ENCODE measurements around the gene HLX.

The HLX gene

GRCh38 chr1:220928725-220929300 is 49.6 kb downstream of the HLX start:
- H3K4me1 ChIP-seq (ENCODE audit: low read length) = no peaks in the 10 kb centered on the region
- H3K4me2 ChIP-seq (ENCODE audit: low read depth, low read length) = no peak overlapping the region
- H2AFZ ChIP-seq (ENCODE audit: low read length) = no peak overlapping the region
- H3K79me2 ChIP-seq (ENCODE audit: low read length) = no peaks in the 10 kb centered on the region
- no peaks in the 10 kb centered on the region for H3K9me2 ChIP-seq (replicated peaks; ENCODE audit: insufficient read depth, low read length)
- H3F3A ChIP-seq (ENCODE audit: insufficient read depth, low read length) = no peaks in the 10 kb centered on the region
- H3K27me3 ChIP-seq (replicated peaks; ENCODE audit: insufficient read depth, low read length) = no peaks in the 10 kb centered on the region
- no peaks in the 10 kb centered on the region for H3K9me3 ChIP-seq (replicated peaks; ENCODE audit: insufficient read depth, low read length)
- TF ChIP-seq EZH2phosphoT487 (IDR thresholded peaks at IDR 0.05; ENCODE audit: low read length) (no peak), EZH2 (optimal IDR thresholded peaks at IDR 0.05; ENCODE audit: low read depth, low read length) (no peak), CTCF (IDR thresholded peaks at IDR 0.05; ENCODE audit: low read length) (no peak)
- no peaks in the 10 kb centered on the region for H3K36me3 ChIP-seq (replicated peaks; ENCODE audit: insufficient read depth, low read length)
- no peak overlapping the region for H3K27ac ChIP-seq (ENCODE audit: low read length)
- no peaks in the 10 kb centered on the region for H4K20me1 ChIP-seq (ENCODE audit: insufficient read depth, low read length)
- H3K4me3 ChIP-seq (ENCODE audit: low read length) = no peak overlapping the region
- H3K9ac ChIP-seq (ENCODE audit: low read length) = no peak overlapping the region
- no peak for DNase-seq

DNA sequence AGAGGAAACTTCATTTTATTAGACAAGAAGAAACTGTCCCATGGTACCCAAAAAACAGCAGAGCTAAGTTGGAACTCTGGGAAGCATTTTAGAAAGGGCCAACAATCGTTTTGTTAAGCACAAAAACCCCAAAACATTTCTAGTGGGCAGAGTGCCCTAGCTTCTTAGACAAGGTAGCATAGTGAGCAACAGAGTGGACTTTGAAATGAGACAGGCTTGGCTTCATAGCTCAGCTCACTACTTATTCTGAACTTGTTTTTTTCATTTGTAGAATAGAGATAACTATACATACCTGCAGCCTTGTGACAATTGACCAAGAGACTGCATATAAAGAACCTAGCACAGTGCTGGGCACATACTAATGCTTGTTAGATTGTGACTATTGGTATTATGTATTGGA is 50.1 kb downstream of the HLX start:
- Histone ChIP-seq H3K79me2 (ENCODE audit: low read length) (no peaks in the 10 kb centered on the region), H3K9ac (ENCODE audit: low read length) (no peak overlapping the region)

More for the DNA sequence above, 50.1 kb downstream of the HLX start:
- Histone ChIP-seq H3K27me3 (replicated peaks; ENCODE audit: insufficient read depth, low read length) (no peaks in the 10 kb centered on the region), H3K9me3 (replicated peaks; ENCODE audit: insufficient read depth, low read length) (no peaks in the 10 kb centered on the region), H3K4me1 (ENCODE audit: low read length) (no peaks in the 10 kb centered on the region), H3K27ac (ENCODE audit: low read length) (no peak overlapping the region), H4K20me1 (ENCODE audit: insufficient read depth, low read length) (no peaks in the 10 kb centered on the region), H2AFZ (ENCODE audit: low read length) (no peak overlapping the region), H3F3A (ENCODE audit: insufficient read depth, low read length) (no peaks in the 10 kb centered on the region), H3K36me3 (replicated peaks; ENCODE audit: insufficient read depth, low read length) (no peaks in the 10 kb centered on the region), H3K4me2 (ENCODE audit: low read depth, low read length) (no peak overlapping the region), H3K9me2 (replicated peaks; ENCODE audit: insufficient read depth, low read length) (no peaks in the 10 kb centered on the region), H3K4me3 (ENCODE audit: low read length) (no peak overlapping the region)
- TF ChIP-seq EZH2phosphoT487 (IDR thresholded peaks at IDR 0.05; ENCODE audit: low read length) = no peak
- TF ChIP-seq CTCF (IDR thresholded peaks at IDR 0.05; ENCODE audit: low read length) = no peak
- TF ChIP-seq EZH2 (optimal IDR thresholded peaks at IDR 0.05; ENCODE audit: low read depth, low read length) = no peak
- DNase-seq = no peak

Measured in MM.1S (cell line).